ENCODE data around the gene DNAH10.

DNAH10 gene

GRCh38 chr12:123960029-123960735, 198.1 kb downstream of the DNAH10 start:
- TF ChIP-seq CTCF (IDR thresholded peaks at IDR 0.05; ENCODE audit: insufficient read depth, low read depth, low read length, missing control alignments) = no peak
- no peak overlapping the region for H3K4me3 ChIP-seq (ENCODE audit: low read length)
- DNase-seq (ENCODE audit: low read depth) = no peak

GRCh38 chr12:123960856-123961255, 198.8 kb downstream of the DNAH10 start:
- DNase-seq (ENCODE audit: low read depth) = no peak
- H3K4me3 ChIP-seq (ENCODE audit: low read length) = no peak overlapping the region
- no peak for TF ChIP-seq CTCF (IDR thresholded peaks at IDR 0.05; ENCODE audit: insufficient read depth, low read depth, low read length, missing control alignments)

GRCh38 chr12:123961585-123962345, 199.7 kb downstream of the DNAH10 start:
- no peak for TF ChIP-seq CTCF (IDR thresholded peaks at IDR 0.05; ENCODE audit: insufficient read depth, low read depth, low read length, missing control alignments)
- no peak overlapping the region for H3K4me3 ChIP-seq (ENCODE audit: low read length)
- no peak for DNase-seq (ENCODE audit: low read depth)

- no peak for TF ChIP-seq CTCF (IDR thresholded peaks at IDR 0.05; ENCODE audit: insufficient read depth, low read depth, low read length, missing control alignments)
- no peak for DNase-seq (ENCODE audit: low read depth)
Observed at GRCh38 chr12:123962513-123962912, 200.4 kb downstream of the DNAH10 start.

GRCh38 chr12:123963821-123964220, 201.7 kb downstream of the DNAH10 start:
- no peak for DNase-seq (ENCODE audit: low read depth)
- no peak for TF ChIP-seq CTCF (IDR thresholded peaks at IDR 0.05; ENCODE audit: insufficient read depth, low read depth, low read length, missing control alignments)

More at GRCh38 chr12:123962513-123962912, 200.4 kb downstream of the DNAH10 start:
- no peak overlapping the region for H3K4me3 ChIP-seq (ENCODE audit: low read length)

GRCh38 chr12:123965382-123965781, 203.3 kb downstream of the DNAH10 start:
- DNase-seq (ENCODE audit: low read depth) = no peak
- no peak for TF ChIP-seq CTCF (IDR thresholded peaks at IDR 0.05; ENCODE audit: insufficient read depth, low read depth, low read length, missing control alignments)
- H3K4me3 ChIP-seq (ENCODE audit: low read length) = no peak overlapping the region

More at GRCh38 chr12:123963821-123964220, 201.7 kb downstream of the DNAH10 start:
- no peak overlapping the region for H3K4me3 ChIP-seq (ENCODE audit: low read length)
